Erythroblast (primary cell): ENCODE results near the gene ITPKC.
"Not testable (repeated sequence)": the region's sequence is repeated elsewhere in the genome, so short reads cannot be mapped to it uniquely, and the experiment has no call there.

Experiments used
- DNase-seq, 2 experiments: peaks; one replicate each; lab custom pipeline; 2025; lab: John Stamatoyannopoulos, UW
- GATA1 ChIP-seq: IDR thresholded peaks from 2 replicates; pipeline ENCODE4 v1.6.1; 2011; ENCODE audit warnings: low read depth, mild to moderate bottlenecking, control low read depth, low read length, moderate library complexity
- POLR2A ChIP-seq: IDR thresholded peaks from 2 replicates; pipeline ENCODE4 v1.6.1; 2011; ENCODE audit warnings: mild to moderate bottlenecking, low read length

The ITPKC gene

GRCh38 chr19:40763963-40764362, 47.1 kb downstream of the ITPKC start:
- DNase-seq: no peak
- no peak for TF ChIP-seq POLR2A
- no peak for TF ChIP-seq GATA1

- DNase-seq: not testable (repeated sequence)
These were observed 49.5 kb downstream of the ITPKC start for GRCh38 chr19:40766385-40766784.

GRCh38 chr19:40768869-40769268, 52.0 kb downstream of the ITPKC start:
- TF ChIP-seq GATA1: no peak
- TF ChIP-seq POLR2A: no peak
- DNase-seq: no peak

GRCh38 chr19:40771101-40771862, 54.4 kb downstream of the ITPKC start:
- peak; percentile 31 to 53 for DNase-seq

- no peak for TF ChIP-seq GATA1
- no peak for TF ChIP-seq POLR2A
- no peak for DNase-seq
These were observed 58.2 kb downstream of the ITPKC start, which contains the start of gene MIA for GRCh38 chr19:40774916-40775631. Gene MIA, plus strand, starts transcription at chr19:40775521. Its CDS starts 22 bp downstream, at chr19:40775543.

- TF ChIP-seq POLR2A: no peak
- TF ChIP-seq GATA1: no peak
These were observed 58.7 kb downstream of the ITPKC start for GRCh38 chr19:40775632-40776022.

GRCh38 chr19:40776364-40776763, 59.5 kb downstream of the ITPKC start:
- TF ChIP-seq POLR2A: no peak
- no peak for TF ChIP-seq GATA1
- DNase-seq: no peak

More at GRCh38 chr19:40775632-40776022, 58.7 kb downstream of the ITPKC start:
- DNase-seq: no peak

- no peak for TF ChIP-seq POLR2A
- no peak for TF ChIP-seq GATA1
- DNase-seq: peak; percentile 93 to 96
These were observed 60.2 kb downstream of the ITPKC start for GRCh38 chr19:40776932-40777644.

GRCh38 chr19:40777645-40777936, 60.7 kb downstream of the ITPKC start:
- no peak for TF ChIP-seq POLR2A
- TF ChIP-seq GATA1: no peak
- no peak for DNase-seq

GRCh38 chr19:40777937-40778705, 61.2 kb downstream of the ITPKC start, which contains the start of gene RAB4B:
Gene RAB4B, plus strand, starts transcription at chr19:40778247. Its CDS starts 129 bp downstream, at chr19:40778376.
- TF ChIP-seq POLR2A (peak; percentile 62), GATA1 (no peak)
- DNase-seq: peak; percentile 100

GRCh38 chr19:40778706-40779284, 61.9 kb downstream of the ITPKC start:
- TF ChIP-seq POLR2A (no peak), GATA1 (no peak)
- peak; percentile 34 to 41 for DNase-seq

GRCh38 chr19:40780582-40780981, 63.7 kb downstream of the ITPKC start:
- TF ChIP-seq GATA1: no peak

GRCh38 chr19:40781140-40781539, 64.2 kb downstream of the ITPKC start:
- no peak for DNase-seq
- TF ChIP-seq GATA1 (no peak), POLR2A (no peak)

More at GRCh38 chr19:40780582-40780981, 63.7 kb downstream of the ITPKC start:
- DNase-seq: no peak

- TF ChIP-seq POLR2A: no peak
- no peak for TF ChIP-seq GATA1
- no peak for DNase-seq
These were observed 66.8 kb downstream of the ITPKC start for GRCh38 chr19:40783711-40784110.

- not testable (repeated sequence) for DNase-seq
These were observed 67.2 kb downstream of the ITPKC start for GRCh38 chr19:40784146-40784545.
